COLO829 (cell line): ENCODE measurements around the gene SLC29A2.
A peak's percentile ranks its signal among the peaks of the same experiment; 100 is the strongest.

Source experiments
- DNase-seq: peaks from one replicate; pipeline ENCODE4 v3.0.0; 2012; ENCODE audit warnings: low spot score

Gene SLC29A2

GRCh38 chr11:66347425-66348276 lies 23.9 kb downstream of the SLC29A2 start, which contains the start of gene B4GAT1:
Gene B4GAT1 (minus strand): TSS chr11:66347629. CDS start chr11:66347545, 84 bp downstream.
- peak; percentile 77 for DNase-seq

GRCh38 chr11:66346476-66347424 lies 24.8 kb downstream of the SLC29A2 start:
- no peak for DNase-seq

- no peak for DNase-seq
Measured at GRCh38 chr11:66345316-66345649, 26.3 kb downstream of the SLC29A2 start.

- peak; percentile 94 for DNase-seq
Measured at GRCh38 chr11:66344550-66345315, 26.8 kb downstream of the SLC29A2 start, which contains the start of gene BRMS1. Gene BRMS1 (minus strand): TSS chr11:66345104. CDS start chr11:66342234, 2,870 bp downstream.

GRCh38 chr11:66343176-66343575 lies 28.4 kb downstream of the SLC29A2 start:
- DNase-seq = no peak

GRCh38 chr11:66341502-66342126 lies 29.9 kb downstream of the SLC29A2 start:
- no peak for DNase-seq

- DNase-seq = no peak
Measured at GRCh38 chr11:66340596-66341501, 30.7 kb downstream of the SLC29A2 start.

GRCh38 chr11:66339686-66340483 lies 31.7 kb downstream of the SLC29A2 start:
- DNase-seq = no peak

GRCh38 chr11:66339162-66339675 lies 32.3 kb downstream of the SLC29A2 start:
- no peak for DNase-seq

- no peak for DNase-seq
Measured at GRCh38 chr11:66338276-66339161, 33.0 kb downstream of the SLC29A2 start.

- no peak for DNase-seq
Measured at GRCh38 chr11:66337103-66337899, 34.3 kb downstream of the SLC29A2 start.

GRCh38 chr11:66336234-66337102 lies 35.1 kb downstream of the SLC29A2 start, which contains the start of gene RIN1:
Gene RIN1 (minus strand): TSS chr11:66336434. CDS start chr11:66336402, 32 bp downstream.
- DNase-seq = peak; percentile 97

- peak; percentile 35 for DNase-seq
Measured at GRCh38 chr11:66335531-66336233, 35.9 kb downstream of the SLC29A2 start.

GRCh38 chr11:66334605-66335442 lies 36.7 kb downstream of the SLC29A2 start:
- no peak for DNase-seq
